Measurements from ENCODE around the gene GZMB. TPM values are rescaled to one million over a fixed set of nuclear protein-coding genes. Genes with fewer than 3 reads are reported as not detected.
"Not testable (repeated sequence)": the region's sequence is repeated elsewhere in the genome, so short reads cannot be mapped to it uniquely, and the experiment has no call there.

GZMB gene
- total RNA-seq, 1 experiment from 2014 or later = not detected

DNA sequence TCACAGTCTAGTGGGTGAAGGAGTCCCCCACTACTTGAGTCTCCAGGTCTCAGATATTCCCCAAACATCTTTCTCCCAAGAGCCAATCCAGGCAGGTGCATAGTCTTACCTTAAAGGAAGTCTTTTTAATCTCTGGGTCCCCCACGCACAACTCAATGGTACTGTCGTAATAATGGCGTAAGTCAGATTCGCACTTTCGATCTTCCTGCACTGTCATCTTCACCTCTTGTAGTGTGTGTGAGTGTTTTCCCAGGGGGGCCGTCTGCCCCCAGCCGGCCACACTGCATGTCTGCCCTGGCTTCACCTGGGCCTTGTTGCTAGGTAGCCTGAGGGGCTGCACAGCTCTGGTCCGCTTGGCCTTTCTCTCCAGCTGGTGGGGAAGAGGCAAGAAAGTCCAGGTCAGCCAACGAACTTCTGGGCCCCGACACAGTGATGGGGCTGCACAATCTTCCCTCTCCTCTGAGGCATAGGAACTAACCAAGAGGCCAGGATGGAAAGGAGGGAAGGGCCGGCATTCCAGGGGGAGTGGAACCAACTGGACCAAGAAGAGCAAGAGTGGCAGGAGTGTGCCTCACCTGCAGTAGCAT, 2.1 kb downstream of the GZMB start:
- DNase-seq (ENCODE audit: low read depth) = no peak

GRCh38 chr14:24630872-24631477, 3.0 kb downstream of the GZMB start:
- peak; percentile 1 for DNase-seq (ENCODE audit: low read depth)

GRCh38 chr14:24630087-24630871, 3.7 kb downstream of the GZMB start:
- no peak for DNase-seq (ENCODE audit: low read depth)

GRCh38 chr14:24629521-24629920, 4.5 kb downstream of the GZMB start:
- DNase-seq (ENCODE audit: low read depth) = no peak

DNA sequence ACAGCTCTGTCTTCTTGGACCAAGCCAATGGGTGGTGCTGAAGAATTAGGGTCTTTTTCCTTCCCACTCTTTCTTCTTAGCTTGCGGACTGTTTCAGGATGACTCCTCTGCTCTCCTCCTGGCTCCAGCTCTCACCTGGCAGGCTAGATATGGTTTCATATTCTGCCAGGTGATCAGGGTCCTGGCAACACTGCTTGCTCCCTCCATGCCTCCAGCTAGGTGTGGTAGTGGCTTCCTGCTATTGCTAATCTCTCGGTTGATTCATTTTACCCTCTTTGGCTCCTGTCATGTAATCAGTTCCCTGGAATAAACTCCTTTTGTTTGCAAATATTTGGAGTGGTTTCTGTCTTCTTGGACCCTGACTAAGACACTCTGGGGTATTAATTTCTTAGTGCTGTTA, 20.2 kb downstream of the GZMB start:
- DNase-seq (ENCODE audit: low read depth) = no peak

DNA sequence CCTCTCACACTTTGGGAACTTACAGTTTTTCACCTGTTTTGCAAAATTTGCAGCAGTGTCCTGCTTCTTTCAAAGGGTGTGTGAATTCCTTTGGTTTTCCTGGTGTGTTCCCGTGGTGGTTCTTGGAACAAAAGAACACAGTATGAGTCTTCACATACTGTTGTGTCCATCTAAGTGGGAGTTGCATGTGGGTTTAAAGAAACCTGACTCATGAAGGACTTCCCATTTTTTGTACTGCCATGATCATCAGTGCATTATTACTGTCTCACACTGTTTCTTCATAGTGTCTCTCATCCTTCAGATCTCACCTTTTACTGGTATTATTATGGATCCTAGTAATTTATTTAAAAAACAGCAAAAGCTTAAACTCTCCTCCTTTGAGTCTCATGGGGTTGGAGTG, 20.7 kb downstream of the GZMB start:
- DNase-seq (ENCODE audit: low read depth) = no peak

GRCh38 chr14:24612196-24612595, 21.8 kb downstream of the GZMB start:
- DNase-seq (ENCODE audit: low read depth) = peak; percentile 1

- no peak for DNase-seq (ENCODE audit: low read depth)
These were observed 24.2 kb downstream of the GZMB start, which contains the start of gene GZMH for GRCh38 chr14:24609655-24610344. Gene GZMH (minus strand): TSS chr14:24609685. CDS start chr14:24609613, 72 bp downstream.

GRCh38 chr14:24607635-24608514, 26.1 kb downstream of the GZMB start:
- no peak for DNase-seq (ENCODE audit: low read depth)

DNA sequence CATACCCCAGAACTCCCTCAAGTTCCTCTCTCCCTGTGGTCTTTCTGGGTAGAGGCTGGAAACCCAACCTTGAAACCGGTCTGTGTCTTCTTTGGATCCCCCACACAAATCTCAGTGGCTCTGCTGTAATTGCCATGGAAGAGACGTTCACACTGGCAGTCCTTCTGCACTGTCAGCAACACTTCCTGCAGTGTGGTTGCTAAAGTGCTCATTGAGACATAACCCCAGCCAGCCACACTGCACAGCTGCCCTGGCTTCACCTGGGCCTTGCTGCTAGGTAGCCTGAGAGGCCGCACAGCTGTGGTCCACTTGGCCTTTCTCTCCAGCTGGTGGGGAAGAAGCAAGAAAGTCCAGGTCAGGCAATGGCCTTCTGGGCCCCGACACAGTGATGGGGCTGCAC, 26.9 kb downstream of the GZMB start:
- DNase-seq (ENCODE audit: low read depth) = no peak

DNA sequence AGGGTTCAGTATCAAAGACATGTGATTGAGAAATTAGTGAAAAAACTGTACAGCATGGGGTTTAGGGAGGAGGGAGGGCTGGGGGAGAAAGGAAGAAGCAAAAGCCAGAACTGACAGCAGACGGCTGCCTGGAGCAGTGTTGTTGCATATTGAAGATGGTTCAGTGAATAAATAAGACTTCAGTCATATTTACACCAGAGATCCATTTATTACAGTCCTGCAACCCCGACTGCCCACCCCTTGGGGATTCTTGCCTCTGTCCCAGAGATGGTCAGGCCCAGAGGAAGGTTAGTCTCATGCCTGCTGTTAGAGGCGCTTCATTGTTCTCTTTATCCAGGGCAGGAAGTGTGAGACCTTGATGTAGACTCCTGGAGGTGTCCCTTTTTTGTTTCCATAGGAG, 27.7 kb downstream of the GZMB start:
- no peak for DNase-seq (ENCODE audit: low read depth)

DNA sequence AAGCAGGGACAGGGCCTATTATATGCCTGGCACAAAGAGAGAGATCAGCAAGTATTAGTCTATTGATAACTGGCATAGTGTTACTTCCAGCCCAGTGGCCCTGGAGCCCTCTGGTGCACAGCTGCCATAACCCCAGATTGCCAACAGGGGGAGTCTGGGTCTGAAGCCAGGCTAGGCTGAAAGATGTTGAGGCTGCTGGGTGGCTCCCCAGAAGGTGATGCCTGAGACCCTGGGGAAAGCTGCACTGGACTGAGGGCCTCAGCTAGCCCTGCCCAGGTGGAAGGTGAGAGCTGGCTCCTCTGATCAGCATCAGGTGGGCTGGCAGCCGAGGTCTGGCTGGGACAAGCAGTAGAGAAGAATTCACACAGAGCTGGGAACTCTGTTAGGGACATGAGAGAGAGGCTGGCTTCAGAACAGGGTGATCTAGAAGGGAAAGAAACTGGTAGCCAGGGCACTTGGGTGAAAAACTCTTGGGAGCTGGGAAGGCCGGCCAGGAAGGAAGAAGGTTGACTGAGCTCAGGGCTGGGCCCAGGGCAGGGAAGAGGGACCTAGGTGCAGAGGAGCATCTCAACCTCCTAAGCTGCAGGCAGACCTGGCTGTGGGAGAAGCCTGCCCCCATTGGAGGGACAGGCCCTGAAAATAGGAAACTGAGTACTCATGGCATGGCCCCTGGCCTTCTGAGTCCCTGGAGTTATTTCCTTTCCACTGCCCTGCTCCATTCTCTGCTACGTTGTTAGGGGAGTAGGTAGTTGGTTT, 28.4 kb downstream of the GZMB start:
- DNase-seq (ENCODE audit: low read depth) = no peak

DNA sequence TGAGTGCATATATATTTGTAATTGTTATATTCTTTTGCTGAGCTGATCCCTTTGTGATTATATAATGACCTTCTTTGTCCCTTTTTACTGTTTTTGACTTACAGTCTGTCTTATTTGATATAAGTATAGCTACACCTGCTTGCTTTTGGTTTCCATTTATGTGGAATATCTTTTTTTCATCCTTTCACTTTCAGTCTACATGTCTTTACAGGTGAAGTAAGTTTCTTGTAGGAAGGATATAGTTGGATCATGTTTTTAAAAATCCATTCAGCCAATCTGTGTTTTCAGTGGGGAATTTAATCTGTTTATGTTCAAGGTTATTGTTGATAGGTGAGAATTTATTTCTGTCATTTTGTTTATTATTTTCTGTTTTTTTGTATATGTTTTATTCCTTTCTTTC, 36.6 kb downstream of the GZMB start:
- DNase-seq (ENCODE audit: low read depth) = no peak

- DNase-seq (ENCODE audit: low read depth) = peak; percentile 53
These were observed 38.7 kb downstream of the GZMB start for GRCh38 chr14:24595073-24595808.

DNA sequence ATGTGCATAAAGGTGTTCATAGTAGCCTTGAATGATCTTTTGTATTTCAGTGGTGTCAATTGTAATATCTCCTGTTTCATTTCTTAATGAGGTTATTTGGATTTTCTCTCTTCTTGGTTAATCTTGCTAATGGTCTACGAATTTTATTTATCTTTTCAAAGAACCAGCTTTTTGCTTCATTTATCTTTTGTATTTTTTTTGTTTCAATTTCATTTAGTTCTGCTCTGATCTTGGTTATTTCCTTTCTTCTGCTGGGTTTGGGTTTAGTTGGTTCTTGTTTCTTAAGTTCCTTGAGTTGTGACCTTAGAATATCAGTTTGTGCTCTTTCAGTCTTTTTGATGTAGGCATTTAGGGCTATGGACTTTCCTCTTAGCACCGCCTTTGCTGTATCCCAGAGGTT, 43.0 kb downstream of the GZMB start:
- not testable (repeated sequence) for DNase-seq (ENCODE audit: low read depth)

GRCh38 chr14:24584402-24584801, 49.6 kb downstream of the GZMB start:
- not testable (repeated sequence) for DNase-seq (ENCODE audit: low read depth)

Data from RPMI7951 (cell line).